Endodermal cell (in vitro differentiated cells): ENCODE results near the gene CHD2. TPM values are rescaled to one million over a fixed set of nuclear protein-coding genes. Genes with fewer than 3 reads are reported as not detected.

Experiments used
- DNase-seq: peaks from one replicate; pipeline ENCODE4 v3.0.0-alpha.2; 2017
- H3K27ac ChIP-seq: 2 replicates; pipeline ENCODE4 v1.5.1; 2013; ENCODE audit warnings: mild to moderate bottlenecking, low read depth, low read length, moderate library complexity
- H3K27me3 ChIP-seq: 2 replicates; pipeline ENCODE4 v1.6.1; 2013; ENCODE audit warnings: mild to moderate bottlenecking, low read length, moderate library complexity; ENCODE audit not compliant: insufficient read depth, control insufficient read depth, poor library complexity, severe bottlenecking
- H3K36me3 ChIP-seq: 2 replicates; pipeline ENCODE4 v1.7.0; 2013; ENCODE audit warnings: mild to moderate bottlenecking, low read length, moderate library complexity; ENCODE audit not compliant: control insufficient read depth, insufficient read depth
- H3K4me1 ChIP-seq: one replicate; pipeline ENCODE4 v1.7.0; 2013; ENCODE audit warnings: low read length; ENCODE audit not compliant: control insufficient read depth, insufficient read depth
- H3K4me3 ChIP-seq: 2 replicates; pipeline ENCODE4 v1.5.1; 2013; ENCODE audit warnings: mild to moderate bottlenecking, low read length, moderate library complexity
- H3K9ac ChIP-seq: 2 replicates; pipeline ENCODE4 v1.6.1; 2013; ENCODE audit warnings: mild to moderate bottlenecking, low read length, moderate library complexity; ENCODE audit not compliant: poor library complexity, severe bottlenecking; ENCODE audit errors: extremely low read depth
- H3K9me3 ChIP-seq: 2 replicates; pipeline ENCODE4 v1.6.1; 2013; ENCODE audit warnings: mild to moderate bottlenecking, low read length, moderate library complexity; ENCODE audit not compliant: control insufficient read depth
- H3K27ac Mint-ChIP-seq: 2 replicates; pipeline ENCODE4 v1.8.0; 2020; ENCODE audit warnings: mixed read lengths
- H3K27me3 Mint-ChIP-seq: 2 replicates; pipeline ENCODE4 v1.8.0; 2021; ENCODE audit warnings: mild to moderate bottlenecking, mixed read lengths; ENCODE audit not compliant: insufficient read depth
- H3K36me3 Mint-ChIP-seq: 2 replicates; pipeline ENCODE4 v1.8.0; 2020; ENCODE audit warnings: low read depth, mixed read lengths
- H3K4me1 Mint-ChIP-seq: 2 replicates; pipeline ENCODE4 v1.8.0; 2020; ENCODE audit warnings: mixed read lengths
- H3K4me3 Mint-ChIP-seq: 2 replicates; pipeline ENCODE4 v1.8.0; 2020; ENCODE audit warnings: mild to moderate bottlenecking, moderate library complexity, mixed read lengths
- H3K9me3 Mint-ChIP-seq: 2 replicates; pipeline ENCODE4 v1.8.0; 2020; ENCODE audit warnings: mild to moderate bottlenecking, mixed read lengths
- WGBS, 2 experiments: methylation state at CpG; one replicate each; pipeline versions ENCODE4 v1.1.5 to v1.1.7; 2013; ENCODE audit warnings: missing lambda C conversion rate in 2 of 2, mixed read lengths in 1 of 2; ENCODE audit not compliant: insufficient coverage in 1 of 2, insufficient read length in 1 of 2; 5-methylcytosine and 5-hydroxymethylcytosine counted together
- total RNA-seq, 2 donors: library from RNA; stranded (reverse); fragmentation: NEBNext Ultra II Directional in 1 of 2; extraction: Animal tissue kit (Norgen Biotek cat#: 25700) in 1 of 2; gene quantifications; 2 replicates in 1 of 2; 3 replicates in 1 of 2; pipeline ENCODE4 v1.2.1, GENCODE V29; 2021
- TF ChIP-seq, protein P1 (sequence below): fragments of 200-600 bp; sonication (generic); conservative IDR thresholded peaks from 2 replicates; pipeline ENCODE4 v1.5.0; 2021; ENCODE audit warnings: antibody characterized with exemption, mild to moderate bottlenecking

Gene CHD2
- total RNA-seq, 2 donors from 2014 or later: 116 to 127 TPM

DNA sequence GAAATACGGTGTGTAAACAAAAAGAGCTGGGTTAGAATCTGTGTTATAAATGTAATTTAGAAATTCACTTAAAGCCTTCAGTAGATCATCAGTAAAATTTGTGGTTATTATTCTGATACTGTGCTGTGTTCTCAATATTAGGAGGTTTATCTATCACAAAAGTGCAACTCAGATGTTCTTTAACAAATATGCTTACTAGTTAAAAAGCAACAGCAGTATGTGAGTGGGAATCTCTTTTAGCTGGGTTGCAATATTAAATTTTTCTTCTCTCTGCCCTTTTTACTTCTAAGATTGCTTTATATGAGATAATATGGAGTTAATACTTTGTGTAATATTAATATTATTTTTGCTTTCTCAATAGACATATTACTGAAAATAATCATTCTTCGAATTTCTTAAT, 53.4 kb downstream of the CHD2 start:
- H3K36me3 Mint-ChIP-seq: peaks cover 88% of the 10 kb centered on the region
- H3K27me3 Mint-ChIP-seq: no peaks in the 10 kb centered on the region

DNA sequence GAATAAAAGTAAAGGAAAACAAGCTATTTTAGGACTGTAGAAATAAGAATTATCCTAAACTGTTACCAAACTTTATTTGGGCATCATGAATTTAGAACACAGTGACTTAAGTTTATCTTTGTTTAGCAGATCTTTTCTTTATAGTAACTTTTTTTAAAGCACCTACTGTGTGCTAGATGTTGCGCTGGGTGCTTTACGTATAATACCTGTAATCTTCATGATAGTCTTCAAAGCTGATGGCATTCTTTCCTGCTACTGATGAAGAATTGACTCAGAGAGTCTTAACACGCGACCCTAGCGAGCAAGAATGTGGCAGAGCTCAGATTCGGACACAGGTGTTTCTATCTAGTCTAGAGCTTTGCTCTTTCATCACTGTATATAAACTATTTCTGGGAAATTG, 53.9 kb downstream of the CHD2 start:
- Histone ChIP-seq H3K36me3 (peaks cover 99% of the 10 kb centered on the region), H3K9me3 (peaks cover 19% of the 10 kb centered on the region), H3K9ac (no peak overlapping the region), H3K27ac (no peak overlapping the region), H3K27me3 (no peaks in the 10 kb centered on the region), H3K4me3 (no peak overlapping the region), H3K4me1 (no peaks in the 10 kb centered on the region)
- Mint-ChIP-seq H3K36me3 (peaks cover 88% of the 10 kb centered on the region), H3K4me1 (no peaks in the 10 kb centered on the region), H3K27ac (no peak overlapping the region), H3K27me3 (no peaks in the 10 kb centered on the region), H3K9me3 (peaks cover 11% of the 10 kb centered on the region), H3K4me3 (no peak overlapping the region)
- 94 to 98% methylated on average over 6 of the region's 6 CpGs for WGBS, 2 experiments
- no peak for DNase-seq
- TF ChIP-seq, protein P1, sequence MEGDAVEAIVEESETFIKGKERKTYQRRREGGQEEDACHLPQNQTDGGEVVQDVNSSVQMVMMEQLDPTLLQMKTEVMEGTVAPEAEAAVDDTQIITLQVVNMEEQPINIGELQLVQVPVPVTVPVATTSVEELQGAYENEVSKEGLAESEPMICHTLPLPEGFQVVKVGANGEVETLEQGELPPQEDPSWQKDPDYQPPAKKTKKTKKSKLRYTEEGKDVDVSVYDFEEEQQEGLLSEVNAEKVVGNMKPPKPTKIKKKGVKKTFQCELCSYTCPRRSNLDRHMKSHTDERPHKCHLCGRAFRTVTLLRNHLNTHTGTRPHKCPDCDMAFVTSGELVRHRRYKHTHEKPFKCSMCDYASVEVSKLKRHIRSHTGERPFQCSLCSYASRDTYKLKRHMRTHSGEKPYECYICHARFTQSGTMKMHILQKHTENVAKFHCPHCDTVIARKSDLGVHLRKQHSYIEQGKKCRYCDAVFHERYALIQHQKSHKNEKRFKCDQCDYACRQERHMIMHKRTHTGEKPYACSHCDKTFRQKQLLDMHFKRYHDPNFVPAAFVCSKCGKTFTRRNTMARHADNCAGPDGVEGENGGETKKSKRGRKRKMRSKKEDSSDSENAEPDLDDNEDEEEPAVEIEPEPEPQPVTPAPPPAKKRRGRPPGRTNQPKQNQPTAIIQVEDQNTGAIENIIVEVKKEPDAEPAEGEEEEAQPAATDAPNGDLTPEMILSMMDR: no peak

More for the DNA sequence above, 53.4 kb downstream of the CHD2 start:
- peaks cover 99% of the 10 kb centered on the region for H3K36me3 ChIP-seq
- DNase-seq: no peak
- no peak overlapping the region for H3K4me3 Mint-ChIP-seq
- no peak overlapping the region for H3K27ac ChIP-seq
- no peak overlapping the region for H3K27ac Mint-ChIP-seq
- no peak overlapping the region for H3K4me3 ChIP-seq
- H3K27me3 ChIP-seq: no peaks in the 10 kb centered on the region
- TF ChIP-seq, protein P1: no peak
- 100% methylated on average over 1 of the region's 2 CpGs for WGBS, 2 experiments
- H3K4me1 ChIP-seq: no peaks in the 10 kb centered on the region
- no peaks in the 10 kb centered on the region for H3K4me1 Mint-ChIP-seq
- peaks cover 15% of the 10 kb centered on the region for H3K9me3 Mint-ChIP-seq
- H3K9me3 ChIP-seq: peaks cover 24% of the 10 kb centered on the region
- H3K9ac ChIP-seq: no peak overlapping the region

DNA sequence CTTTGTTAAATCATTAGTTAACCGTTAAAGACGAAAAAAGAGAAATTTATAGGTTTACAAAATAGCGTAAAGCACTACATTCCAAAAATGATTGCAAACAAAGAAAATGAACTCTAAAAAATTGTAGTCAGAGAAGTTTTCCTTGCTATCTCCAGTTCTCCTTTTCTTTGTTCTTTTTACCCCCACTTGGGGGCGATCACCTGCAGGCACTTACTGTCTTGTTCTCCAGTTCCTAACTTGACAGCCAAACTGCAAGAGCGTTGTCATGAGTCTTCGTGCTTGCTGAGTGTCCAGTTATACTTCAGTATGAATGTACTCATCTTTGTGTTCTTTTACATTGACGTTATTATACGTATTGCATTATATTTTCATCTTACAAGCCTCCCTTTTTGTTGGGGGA, 54.5 kb downstream of the CHD2 start:
- 90 to 92% methylated on average over 6 to 8 of the region's 8 CpGs for WGBS, 2 experiments
- H3K9me3 Mint-ChIP-seq: peaks cover 5% of the 10 kb centered on the region
- Histone ChIP-seq H3K27me3 (no peaks in the 10 kb centered on the region), H3K27ac (no peak overlapping the region), H3K4me3 (no peak overlapping the region), H3K9me3 (peaks cover 14% of the 10 kb centered on the region), H3K9ac (no peak overlapping the region), H3K4me1 (no peaks in the 10 kb centered on the region), H3K36me3 (peaks cover 99% of the 10 kb centered on the region)
- H3K4me1 Mint-ChIP-seq: no peaks in the 10 kb centered on the region
- H3K36me3 Mint-ChIP-seq: peaks cover 88% of the 10 kb centered on the region
- no peak overlapping the region for H3K27ac Mint-ChIP-seq
- no peak overlapping the region for H3K4me3 Mint-ChIP-seq
- no peaks in the 10 kb centered on the region for H3K27me3 Mint-ChIP-seq
- no peak for DNase-seq
- TF ChIP-seq, protein P1: peak; percentile 76
